KOPT-K1 (cell line): ENCODE results near the gene ARPP19.
A peak's percentile ranks its signal among the peaks of the same experiment; 100 is the strongest.
"Not testable (repeated sequence)": the region's sequence is repeated elsewhere in the genome, so short reads cannot be mapped to it uniquely, and the experiment has no call there.

ENCODE experiments used
- H3K27ac ChIP-seq: fragments of 200-600 bp; sonication (generic); 2 replicates; pipeline ENCODE4 v1.5.1; 2016; ENCODE audit warnings: antibody characterized with exemption, mild to moderate bottlenecking, low read depth, low read length; ENCODE audit not compliant: poor library complexity, severe bottlenecking
- H3K36me3 ChIP-seq: fragments of 200-600 bp; sonication (generic); 2 replicates; pipeline ENCODE4 v1.5.1; 2017; ENCODE audit warnings: antibody characterized with exemption, mild to moderate bottlenecking, low read length, moderate library complexity; ENCODE audit not compliant: insufficient read depth
- H3K9me3 ChIP-seq: fragments of 200-600 bp; sonication (generic); 2 replicates; pipeline ENCODE4 v1.5.1; 2017; ENCODE audit warnings: antibody characterized with exemption, low read length, mild to moderate bottlenecking; ENCODE audit not compliant: insufficient read depth, poor library complexity, severe bottlenecking

The ARPP19 gene

DNA sequence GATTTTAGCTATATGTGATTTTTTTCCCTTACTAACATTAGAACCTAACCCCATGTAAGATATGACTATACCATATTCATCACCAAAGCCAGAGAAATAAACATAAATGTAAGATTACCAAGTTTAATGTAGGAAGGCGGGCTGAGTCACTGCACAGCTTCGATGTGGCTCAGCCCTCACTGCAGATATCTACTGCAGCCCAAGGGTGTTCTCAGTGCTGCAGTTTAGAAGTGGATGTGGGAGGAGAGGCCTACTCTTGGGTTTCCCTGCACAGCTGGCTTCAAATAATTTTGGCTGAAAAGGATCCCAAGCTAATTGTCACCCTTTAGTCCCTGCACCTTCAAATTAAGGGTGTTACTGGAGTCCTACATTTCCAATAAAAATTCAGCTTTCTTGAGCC is 9.3 kb downstream of the ARPP19 start:
- H3K27ac ChIP-seq: no peak overlapping the region
- peaks cover 74% of the 10 kb centered on the region for H3K36me3 ChIP-seq
- no peaks in the 10 kb centered on the region for H3K9me3 ChIP-seq

DNA sequence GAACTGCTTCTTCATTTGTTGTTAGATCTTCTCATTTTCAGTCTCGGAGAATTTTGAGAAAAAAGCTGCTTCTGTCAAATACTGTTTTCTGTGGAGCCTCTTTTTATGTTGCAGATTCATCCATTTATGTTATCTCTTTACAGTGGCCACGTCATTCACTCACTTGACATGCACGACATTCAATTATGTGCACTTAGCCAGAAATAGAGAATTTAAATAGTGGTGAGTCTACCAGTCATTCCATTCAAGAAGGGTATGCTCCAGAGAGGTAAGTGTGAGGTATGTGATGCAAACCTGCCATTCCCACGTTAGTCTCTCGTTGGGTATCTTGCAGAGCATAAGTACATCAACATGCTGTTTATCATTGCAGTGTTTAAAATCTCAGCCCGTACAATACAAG is 9.8 kb downstream of the ARPP19 start:
- no peak overlapping the region for H3K27ac ChIP-seq
- no peaks in the 10 kb centered on the region for H3K9me3 ChIP-seq
- H3K36me3 ChIP-seq: peaks cover 74% of the 10 kb centered on the region

DNA sequence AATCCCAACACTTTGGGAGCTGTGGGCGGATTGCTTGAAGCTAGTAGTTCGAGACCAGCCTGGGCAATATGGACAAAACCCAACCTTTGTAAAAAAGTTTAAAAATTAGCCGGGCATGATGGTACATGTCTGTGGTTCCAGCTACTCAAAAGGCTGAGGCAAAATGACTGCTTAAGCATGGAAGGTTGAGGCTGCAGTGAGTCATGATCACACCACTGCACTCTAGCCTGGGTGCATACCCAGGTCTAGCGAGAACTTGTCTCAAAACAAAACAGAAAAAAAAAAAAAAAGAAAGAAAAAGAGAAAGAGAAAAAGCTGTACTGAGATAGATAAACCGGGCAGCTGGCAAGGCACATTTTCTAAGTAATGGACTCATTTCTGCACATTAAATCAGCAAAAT is 10.6 kb downstream of the ARPP19 start:
- Histone ChIP-seq H3K9me3 (no peaks in the 10 kb centered on the region), H3K27ac (no peak overlapping the region), H3K36me3 (peaks cover 75% of the 10 kb centered on the region)

DNA sequence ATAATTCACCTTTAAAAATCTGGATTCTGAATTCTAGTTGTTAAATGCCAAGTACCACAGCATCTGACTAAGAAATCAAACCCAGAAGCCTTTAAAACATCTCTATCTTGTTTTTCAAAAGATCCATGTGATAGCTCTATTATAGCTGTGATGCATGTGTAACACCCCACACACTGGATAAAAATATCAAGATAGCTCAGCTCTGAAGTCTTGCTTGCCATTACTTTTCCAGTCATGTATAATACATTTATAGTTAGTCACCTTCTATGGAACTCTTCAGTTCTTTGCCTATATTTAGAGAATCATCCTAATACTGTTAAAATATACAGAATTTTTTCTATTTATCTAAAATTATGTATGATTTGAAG is 11.6 kb downstream of the ARPP19 start:
- H3K9me3 ChIP-seq: no peaks in the 10 kb centered on the region
- no peak overlapping the region for H3K27ac ChIP-seq
- H3K36me3 ChIP-seq: peaks cover 81% of the 10 kb centered on the region

DNA sequence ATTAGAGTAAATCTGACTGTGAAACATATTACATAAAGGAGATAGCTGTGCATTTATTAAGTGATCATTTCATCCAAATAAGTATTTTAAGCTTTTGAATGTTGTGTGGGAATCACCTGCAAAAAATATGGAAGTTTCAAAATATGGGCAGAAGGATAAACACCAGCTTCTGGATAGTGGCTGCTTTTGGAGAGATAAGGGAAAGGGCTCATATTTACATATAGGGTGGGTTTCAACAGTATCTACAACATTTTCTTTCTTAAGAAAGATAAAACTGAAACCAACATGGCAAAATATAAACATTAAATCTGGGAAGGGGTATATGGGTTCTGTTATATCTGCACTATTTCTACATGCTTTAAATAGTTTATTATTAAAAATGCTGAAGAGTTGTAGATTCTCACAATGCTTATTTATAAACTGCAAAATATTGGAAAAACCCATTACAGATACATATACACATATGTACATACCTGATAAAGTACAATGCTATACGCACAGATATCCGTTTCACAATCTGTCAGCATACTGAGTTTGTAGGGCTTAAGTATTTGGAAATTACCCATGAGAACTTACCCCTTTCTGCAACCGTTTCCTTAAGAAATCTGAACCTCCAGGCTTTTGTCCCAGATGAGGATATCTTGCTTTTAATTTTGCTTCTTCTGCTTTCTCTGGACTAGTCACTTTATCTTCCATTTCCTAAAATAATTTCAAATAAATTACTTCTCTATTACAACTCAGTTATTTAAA is 12.1 kb downstream of the ARPP19 start:
- peaks cover 87% of the 10 kb centered on the region for H3K36me3 ChIP-seq
- no peak overlapping the region for H3K27ac ChIP-seq
- no peaks in the 10 kb centered on the region for H3K9me3 ChIP-seq

DNA sequence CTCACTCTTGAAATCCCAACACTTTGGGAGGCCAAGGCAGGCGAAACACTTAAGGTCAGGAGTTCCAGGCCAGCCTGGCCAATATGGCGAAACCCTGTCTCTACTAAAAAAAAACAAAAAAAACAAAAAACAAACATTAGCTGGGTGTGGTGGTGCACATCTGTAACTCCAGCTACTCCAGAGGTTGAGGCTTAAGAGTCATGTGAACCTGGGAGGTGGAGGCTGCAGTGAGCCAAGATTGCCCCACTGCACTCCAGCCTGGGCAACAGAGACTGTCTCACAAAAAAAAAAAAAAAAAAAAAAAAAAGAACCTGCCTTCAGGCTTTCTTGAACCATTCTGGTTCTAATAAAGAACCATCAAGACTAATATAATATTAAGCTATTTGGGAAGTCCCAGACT is 16.5 kb downstream of the ARPP19 start:
- no peaks in the 10 kb centered on the region for H3K9me3 ChIP-seq
- no peak overlapping the region for H3K27ac ChIP-seq
- H3K36me3 ChIP-seq: peaks cover 92% of the 10 kb centered on the region

DNA sequence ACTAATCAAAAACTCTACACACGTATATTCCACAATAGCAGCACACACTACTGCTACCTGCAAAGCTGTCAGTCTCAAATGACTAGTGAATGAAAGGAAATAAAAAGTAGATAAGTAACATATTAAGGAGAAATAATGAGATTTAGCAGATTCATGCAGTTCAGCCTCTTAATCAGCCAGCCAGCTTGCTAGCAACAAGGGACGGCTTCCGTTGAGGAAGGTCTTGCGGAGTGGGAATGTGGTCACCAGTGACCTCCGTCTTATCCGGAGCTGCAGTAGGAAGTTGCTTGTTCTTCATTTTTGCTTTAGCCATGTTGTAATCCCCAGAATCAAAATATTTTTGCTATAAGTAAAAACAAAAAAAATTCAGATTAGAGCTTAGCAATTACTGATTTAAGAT is 17.1 kb downstream of the ARPP19 start:
- Histone ChIP-seq H3K36me3 (peaks cover 94% of the 10 kb centered on the region), H3K27ac (no peak overlapping the region), H3K9me3 (no peaks in the 10 kb centered on the region)

DNA sequence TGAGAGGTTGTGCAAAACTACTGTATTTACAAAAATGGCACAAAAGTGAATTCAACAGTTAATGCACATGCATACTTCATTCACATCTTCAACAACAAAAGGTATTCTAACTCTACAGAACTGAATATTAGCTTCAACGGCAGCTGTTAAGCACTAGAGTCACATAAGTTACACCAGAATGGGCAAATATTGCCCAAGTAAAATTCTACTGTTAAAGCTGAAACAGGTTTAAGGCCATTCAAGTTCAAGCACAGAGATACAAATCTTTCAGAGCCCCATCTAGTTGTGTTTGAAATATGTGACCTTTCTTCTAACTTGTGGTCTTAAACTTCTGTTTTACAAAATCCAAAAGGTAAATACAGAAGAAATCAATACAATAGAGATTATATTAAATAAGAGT is 17.6 kb downstream of the ARPP19 start:
- H3K27ac ChIP-seq, H3K9me3 ChIP-seq: not testable (repeated sequence)
- peaks cover 94% of the 10 kb centered on the region for H3K36me3 ChIP-seq

DNA sequence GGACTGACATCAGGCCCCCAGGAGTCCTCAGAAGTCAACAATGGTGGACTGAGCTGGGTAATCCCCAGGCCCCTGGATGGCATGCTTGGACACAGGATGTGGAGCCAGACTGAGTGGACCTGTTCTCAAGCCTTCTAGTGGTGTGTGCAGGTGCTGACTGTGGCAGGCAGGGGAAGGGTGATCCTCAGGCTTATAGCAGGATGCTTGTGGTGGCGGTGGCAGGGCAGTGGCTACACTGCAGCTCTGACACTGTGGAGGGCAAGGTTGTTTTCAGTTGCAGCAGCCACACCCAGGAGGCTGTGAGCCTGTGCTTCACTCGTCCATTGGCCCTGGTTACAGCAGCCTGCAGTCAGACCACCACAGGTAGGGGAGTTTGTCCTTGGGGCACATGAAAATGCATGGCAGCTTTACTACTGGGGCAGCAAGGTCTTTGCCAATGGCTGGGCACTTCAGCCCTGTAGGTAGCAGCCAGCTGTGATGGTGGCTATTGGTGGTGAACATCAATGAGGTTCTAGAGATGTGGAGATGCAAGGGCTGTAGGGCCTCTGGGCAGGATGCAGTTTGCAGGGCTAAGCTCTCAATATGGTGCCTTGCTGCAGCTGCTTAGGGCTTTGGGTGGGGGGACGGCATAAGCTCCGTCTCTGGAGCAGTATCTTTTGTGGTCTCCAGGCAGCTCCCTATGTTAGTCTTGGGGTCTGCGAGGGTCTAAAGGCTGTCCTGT is 22.6 kb downstream of the ARPP19 start:
- H3K36me3 ChIP-seq: peaks cover 54% of the 10 kb centered on the region
- H3K9me3 ChIP-seq: no peaks in the 10 kb centered on the region
- H3K27ac ChIP-seq: no peak overlapping the region

DNA sequence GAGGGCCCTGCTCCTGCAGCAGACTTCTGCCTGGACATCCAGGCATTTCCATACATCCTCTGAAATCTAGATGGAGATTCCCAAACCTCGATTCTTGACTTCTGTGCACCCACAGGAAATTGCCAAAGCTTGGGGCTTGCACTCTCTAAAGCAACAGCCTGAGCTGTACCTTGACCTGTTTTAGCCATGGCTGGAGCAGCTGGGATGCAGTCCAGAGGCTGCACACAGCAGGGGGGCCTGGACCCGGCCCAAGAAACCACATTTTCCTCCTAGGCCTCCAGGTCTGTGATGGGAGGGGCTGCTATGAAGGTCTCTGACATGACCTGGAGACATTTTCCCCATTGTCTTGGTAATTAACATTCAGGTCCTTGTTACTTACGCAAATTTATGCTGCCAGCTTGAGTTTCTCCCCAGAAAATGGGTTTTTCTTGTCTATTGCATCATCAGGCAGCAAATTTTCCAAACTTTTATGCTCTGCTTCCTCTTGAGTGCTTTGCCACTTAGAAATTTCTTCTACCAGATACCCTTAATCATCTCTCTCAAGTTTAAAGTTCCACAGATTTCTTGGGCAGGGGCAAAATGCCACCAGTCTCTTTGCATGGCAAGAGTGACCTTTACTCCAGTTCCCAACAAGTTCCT is 28.3 kb downstream of the ARPP19 start:
- Histone ChIP-seq H3K27ac (no peak overlapping the region), H3K9me3 (peaks cover 6% of the 10 kb centered on the region), H3K36me3 (peaks cover 4% of the 10 kb centered on the region; the same call in 1 of the 2 replicates)

DNA sequence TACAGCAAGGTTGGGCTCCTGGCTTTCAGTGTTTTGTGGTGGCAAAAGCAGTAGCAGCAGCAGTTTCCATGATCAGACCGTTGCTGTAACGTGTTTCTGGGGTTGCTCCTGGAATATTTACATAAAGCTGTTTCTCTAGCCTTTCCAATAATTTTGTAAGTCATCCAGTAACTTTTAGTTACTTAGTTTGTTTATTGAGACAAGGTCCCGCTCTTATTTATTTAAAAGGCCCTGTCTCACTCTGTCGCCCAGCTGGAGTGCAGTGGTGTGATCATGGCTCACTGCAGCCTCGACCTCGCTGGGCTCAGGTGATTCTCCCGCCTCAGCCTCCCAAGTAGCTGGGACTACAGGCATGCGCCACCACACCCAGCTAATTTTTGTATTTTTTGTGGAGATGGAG is 31.4 kb downstream of the ARPP19 start:
- Histone ChIP-seq H3K9me3 (peaks cover 6% of the 10 kb centered on the region), H3K36me3 (no peaks in the 10 kb centered on the region), H3K27ac (no peak overlapping the region)

DNA sequence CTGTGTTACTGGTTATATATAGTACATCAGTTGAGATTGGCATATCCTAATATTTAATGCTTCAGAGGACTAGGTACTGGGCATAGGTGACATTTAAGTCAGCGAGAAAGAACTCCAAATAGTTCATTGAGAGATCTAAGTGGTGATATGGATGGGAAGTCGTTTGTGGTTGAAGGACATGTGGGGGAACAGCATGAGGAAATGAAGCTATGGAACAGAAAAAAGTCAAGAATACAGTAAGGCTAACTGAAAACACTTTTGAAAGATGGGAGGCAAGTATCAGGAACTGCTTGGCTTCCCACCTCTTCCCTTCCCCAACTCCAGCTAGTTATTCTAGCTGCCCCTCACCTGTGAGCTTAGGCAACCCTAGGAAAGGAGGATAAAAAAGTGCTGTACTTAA is 36.4 kb downstream of the ARPP19 start:
- no peaks in the 10 kb centered on the region for H3K36me3 ChIP-seq
- no peak overlapping the region for H3K27ac ChIP-seq
- H3K9me3 ChIP-seq: no peaks in the 10 kb centered on the region

DNA sequence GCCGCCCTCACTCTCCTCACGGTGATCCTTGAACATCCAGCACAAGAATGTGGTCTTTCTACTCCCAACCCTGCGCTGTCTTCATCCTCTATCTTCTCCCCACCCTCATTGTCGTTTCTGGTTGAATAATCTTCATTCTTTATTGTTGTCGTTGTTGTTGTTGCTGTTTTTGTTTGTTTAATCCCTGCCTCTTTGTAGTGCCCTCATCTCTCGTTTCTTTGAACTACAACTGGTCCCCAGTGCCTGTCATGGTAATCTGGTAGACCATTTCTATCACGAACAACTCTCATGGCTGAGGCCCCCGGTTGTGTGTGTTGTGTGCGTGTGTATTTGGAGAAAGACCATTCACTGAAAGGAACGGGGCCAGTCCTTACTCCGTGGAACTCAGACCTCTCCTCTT is 38.9 kb downstream of the ARPP19 start:
- Histone ChIP-seq H3K9me3 (no peaks in the 10 kb centered on the region), H3K27ac (no peak overlapping the region), H3K36me3 (no peaks in the 10 kb centered on the region)

DNA sequence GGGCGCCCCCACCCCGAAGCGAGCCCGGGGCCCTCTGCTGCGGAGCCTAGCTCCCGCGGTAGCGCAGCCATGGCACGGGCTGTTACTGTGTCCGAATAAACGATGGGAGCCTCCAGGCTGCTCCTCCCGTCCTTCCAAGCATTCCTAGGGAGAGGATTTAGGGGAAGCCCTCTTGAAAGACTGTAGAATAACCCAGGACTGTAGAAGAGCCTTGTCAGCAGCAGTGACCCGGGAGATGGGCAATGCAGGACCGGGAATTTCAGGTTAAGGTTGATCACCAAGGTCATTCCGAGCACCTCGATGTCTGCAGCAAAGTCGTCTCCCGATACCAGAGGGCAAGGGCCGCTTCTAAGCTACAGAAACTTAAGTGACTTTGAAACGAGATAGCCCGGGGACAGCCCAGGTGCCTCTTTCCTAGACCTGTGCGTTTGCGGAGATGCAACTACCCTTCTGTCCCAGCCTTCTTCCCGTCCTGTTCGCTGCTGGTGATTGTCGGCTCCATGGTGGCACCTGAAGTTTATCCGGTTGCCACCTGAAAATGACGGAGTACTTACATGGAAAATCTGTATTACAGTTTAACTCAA is 39.4 kb downstream of the ARPP19 start:
- no peaks in the 10 kb centered on the region for H3K9me3 ChIP-seq
- H3K27ac ChIP-seq: peak overlapping the region; percentile 65
- no peaks in the 10 kb centered on the region for H3K36me3 ChIP-seq

DNA sequence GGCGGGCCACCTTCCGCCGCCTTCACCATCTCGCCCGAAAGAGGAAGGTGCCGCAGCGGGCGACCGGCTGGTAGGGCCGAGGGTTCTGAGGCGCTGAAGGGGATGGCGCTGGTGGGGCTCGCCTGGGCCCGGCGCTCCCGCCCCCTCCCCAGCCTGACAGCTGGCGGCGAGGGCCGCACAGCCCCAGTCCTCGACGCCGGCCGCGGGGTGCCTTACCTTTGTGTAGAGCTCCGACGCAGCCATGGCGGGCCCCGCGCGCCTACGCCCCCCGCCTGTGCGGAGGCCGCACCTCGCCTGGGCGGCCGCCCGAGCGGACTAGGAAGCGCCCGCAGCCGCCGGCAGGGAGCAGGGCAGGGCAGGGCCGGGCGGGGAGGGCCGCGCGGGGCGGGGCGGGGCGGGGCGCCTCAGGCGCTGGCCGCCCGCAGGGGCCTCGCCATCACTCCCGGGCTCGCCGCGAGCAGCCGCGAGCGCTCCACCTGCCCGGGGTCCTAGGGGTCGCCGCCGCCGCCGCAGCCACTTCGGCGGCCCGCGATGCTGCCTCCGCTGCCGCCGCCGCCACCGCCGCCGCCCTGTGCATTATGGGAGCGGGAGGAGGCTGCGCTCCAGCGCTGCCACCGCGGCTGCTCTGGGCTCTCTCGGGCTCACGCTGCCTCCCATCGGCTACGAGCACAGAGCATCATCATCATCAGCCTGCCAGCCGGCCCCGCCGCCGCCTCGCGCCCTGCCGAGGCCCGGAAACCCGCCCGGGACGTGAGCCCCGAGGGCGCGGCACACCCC is 40.1 kb downstream of the ARPP19 start, which contains the start of gene MYO5A:
Gene MYO5A, minus strand, starts transcription at position 317 of the 777 bp plus-strand sequence. Its CDS starts 74 bp downstream, at position 243.
- Histone ChIP-seq H3K36me3 (no peaks in the 10 kb centered on the region), H3K9me3 (no peaks in the 10 kb centered on the region), H3K27ac (peak within 1 kb of the TSS; percentile 65)
